Activated CD4-positive, alpha-beta T cell treated with anti-CD3 and anti-CD28 coated beads for 1 hour (primary cell): ENCODE results near the gene ZNF512B.

Experiments
- DNase-seq: peaks from one replicate; pipeline ENCODE4 v3.0.0-alpha.2; 2020

ZNF512B gene

GRCh38 chr20:63947638-63948456, 21.9 kb downstream of the ZNF512B start:
- no peak for DNase-seq

GRCh38 chr20:63946986-63947637, 22.6 kb downstream of the ZNF512B start:
- DNase-seq: no peak

- DNase-seq: no peak
Observed at GRCh38 chr20:63945921-63946920, 23.5 kb downstream of the ZNF512B start.

GRCh38 chr20:63945031-63945658, 24.6 kb downstream of the ZNF512B start:
- no peak for DNase-seq

GRCh38 chr20:63944078-63944941, 25.4 kb downstream of the ZNF512B start:
- no peak for DNase-seq

GRCh38 chr20:63943808-63944077, 26.0 kb downstream of the ZNF512B start:
- DNase-seq: no peak

- no peak for DNase-seq
Observed at GRCh38 chr20:63942969-63943807, 26.5 kb downstream of the ZNF512B start.

GRCh38 chr20:63942250-63942951, 27.3 kb downstream of the ZNF512B start:
- DNase-seq: no peak

- peak; percentile 38 for DNase-seq
Observed at GRCh38 chr20:63941282-63942081, 28.2 kb downstream of the ZNF512B start.

- DNase-seq: no peak
Observed at GRCh38 chr20:63940472-63941266, 29.1 kb downstream of the ZNF512B start.

GRCh38 chr20:63940071-63940471, 29.7 kb downstream of the ZNF512B start:
- no peak for DNase-seq

GRCh38 chr20:63939061-63939935, 30.4 kb downstream of the ZNF512B start:
- no peak for DNase-seq

- DNase-seq: no peak
Observed at GRCh38 chr20:63937596-63937995, 32.1 kb downstream of the ZNF512B start.

- DNase-seq: no peak
Observed at GRCh38 chr20:63935447-63935846, 34.3 kb downstream of the ZNF512B start.

- no peak for DNase-seq
Observed at GRCh38 chr20:63934271-63935068, 35.3 kb downstream of the ZNF512B start.

- no peak for DNase-seq
Observed at GRCh38 chr20:63933646-63934045, 36.1 kb downstream of the ZNF512B start.
